ENCODE measurements around the gene STX18. TPM values are rescaled to one million over a fixed set of nuclear protein-coding genes. Genes with fewer than 3 reads are reported as not detected.

The STX18 gene
- total and polyA plus RNA-seq, 2 donors (not counting 1 experiment from before 2014, with no cell fraction given): 27.4 to 28.2 TPM

DNA sequence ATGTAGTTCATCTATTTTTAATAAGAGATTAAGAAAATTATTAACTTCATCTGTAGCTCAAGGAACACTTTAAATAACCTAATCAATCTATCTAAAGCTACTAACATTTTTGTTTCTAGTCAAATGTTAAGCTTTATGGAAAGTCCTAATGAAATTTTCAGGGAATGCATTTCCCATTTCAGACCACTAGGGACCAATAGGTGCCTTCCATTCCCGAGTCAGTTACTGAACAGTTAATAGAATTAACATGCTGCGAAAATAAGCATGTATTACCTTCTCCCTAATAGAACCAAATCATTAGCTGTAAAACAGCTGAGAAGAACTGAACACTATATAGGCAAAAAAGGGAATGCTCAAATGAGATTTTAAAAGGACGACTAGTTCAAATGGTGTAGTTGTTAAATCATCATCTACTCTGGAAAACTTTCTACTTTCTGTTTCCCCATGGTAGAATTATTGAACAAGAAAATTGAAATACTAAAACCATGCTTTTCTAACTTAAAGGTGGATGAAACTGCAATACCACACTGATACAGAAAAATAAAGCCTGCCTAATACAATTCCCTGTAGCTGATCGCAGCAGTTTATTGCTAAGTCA is 22.5 kb downstream of the STX18 start:
- H3K4me3 ChIP-seq (replicated peaks in 1 of 4; ENCODE audit: control extremely low read depth in 1 of 4, insufficient read depth in 1 of 4, low read depth in 3 of 4, low read length in 4 of 4): peak overlapping the region in 2 of 4 experiments; percentile 5 to 17
- H3K9ac ChIP-seq (ENCODE audit: insufficient read depth, low read length): no peak overlapping the region
- H3K27ac ChIP-seq (ENCODE audit: insufficient read depth, low read length): no peak overlapping the region
- H3K27me3 ChIP-seq (ENCODE audit: control insufficient read depth, insufficient read depth, low read length): no peaks in the 10 kb centered on the region
- H3K4me1 ChIP-seq (ENCODE audit: control insufficient read depth, extremely low read depth, insufficient read depth, low read length): no peaks in the 10 kb centered on the region
- peaks cover 3% of the 10 kb centered on the region for H4K20me1 ChIP-seq (ENCODE audit: control insufficient read depth, extremely low read depth, insufficient read depth, low read length)
- H2AFZ ChIP-seq (ENCODE audit: low read length): no peak overlapping the region
- peak in 1 of 2 donors; percentile 41 for DNase-seq (ENCODE audit: low read depth in 2 of 2)
- TF ChIP-seq, protein P1, sequence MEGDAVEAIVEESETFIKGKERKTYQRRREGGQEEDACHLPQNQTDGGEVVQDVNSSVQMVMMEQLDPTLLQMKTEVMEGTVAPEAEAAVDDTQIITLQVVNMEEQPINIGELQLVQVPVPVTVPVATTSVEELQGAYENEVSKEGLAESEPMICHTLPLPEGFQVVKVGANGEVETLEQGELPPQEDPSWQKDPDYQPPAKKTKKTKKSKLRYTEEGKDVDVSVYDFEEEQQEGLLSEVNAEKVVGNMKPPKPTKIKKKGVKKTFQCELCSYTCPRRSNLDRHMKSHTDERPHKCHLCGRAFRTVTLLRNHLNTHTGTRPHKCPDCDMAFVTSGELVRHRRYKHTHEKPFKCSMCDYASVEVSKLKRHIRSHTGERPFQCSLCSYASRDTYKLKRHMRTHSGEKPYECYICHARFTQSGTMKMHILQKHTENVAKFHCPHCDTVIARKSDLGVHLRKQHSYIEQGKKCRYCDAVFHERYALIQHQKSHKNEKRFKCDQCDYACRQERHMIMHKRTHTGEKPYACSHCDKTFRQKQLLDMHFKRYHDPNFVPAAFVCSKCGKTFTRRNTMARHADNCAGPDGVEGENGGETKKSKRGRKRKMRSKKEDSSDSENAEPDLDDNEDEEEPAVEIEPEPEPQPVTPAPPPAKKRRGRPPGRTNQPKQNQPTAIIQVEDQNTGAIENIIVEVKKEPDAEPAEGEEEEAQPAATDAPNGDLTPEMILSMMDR (conservative IDR thresholded peaks at IDR 0.05 in 1 of 2, IDR thresholded peaks at IDR 0.05 in 1 of 2; ENCODE audit: low read depth in 1 of 2, low read length in 2 of 2): peak; percentile 65 to 79
- no peak for TF ChIP-seq EZH2 (IDR thresholded peaks at IDR 0.05; ENCODE audit: low read length, missing control alignments)
- H3K36me3 ChIP-seq (ENCODE audit: control insufficient read depth, insufficient read depth, low read length): no peaks in the 10 kb centered on the region
- H3K79me2 ChIP-seq (ENCODE audit: control insufficient read depth, insufficient read depth, low read length): peaks cover 14% of the 10 kb centered on the region
- H3K9me3 ChIP-seq (ENCODE audit: control insufficient read depth, insufficient read depth, low read depth, low read length): no peaks in the 10 kb centered on the region
- H3K4me2 ChIP-seq (ENCODE audit: extremely low read depth, insufficient read depth, low read length): peak overlapping the region; percentile 36

DNA sequence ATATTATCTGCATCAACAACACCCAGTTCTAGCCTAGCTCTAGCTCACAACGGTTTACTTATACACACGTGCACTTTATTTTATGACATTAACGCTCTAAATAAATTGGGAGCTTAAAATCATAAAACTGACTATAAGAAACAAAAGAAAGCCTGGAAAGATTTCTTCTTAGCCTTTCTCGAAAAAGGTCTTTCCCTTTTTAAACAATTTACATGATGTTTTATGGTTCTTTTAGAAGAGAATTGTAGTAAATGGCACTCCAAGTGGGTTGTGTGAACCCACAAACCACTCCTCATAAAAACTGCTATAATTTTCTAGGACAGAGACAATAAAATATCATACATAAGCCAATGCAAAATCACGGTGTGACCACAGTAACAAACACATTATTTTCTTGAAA is 23.1 kb downstream of the STX18 start:
- H3K36me3 ChIP-seq (ENCODE audit: control insufficient read depth, insufficient read depth, low read length): no peaks in the 10 kb centered on the region
- TF ChIP-seq EZH2 (IDR thresholded peaks at IDR 0.05; ENCODE audit: low read length, missing control alignments): no peak
- TF ChIP-seq, protein P1 (conservative IDR thresholded peaks at IDR 0.05 in 1 of 2, IDR thresholded peaks at IDR 0.05 in 1 of 2; ENCODE audit: low read depth in 1 of 2, low read length in 2 of 2): no peak
- H3K27ac ChIP-seq (ENCODE audit: insufficient read depth, low read length): no peak overlapping the region
- no peak overlapping the region for H3K4me2 ChIP-seq (ENCODE audit: extremely low read depth, insufficient read depth, low read length)
- H3K9me3 ChIP-seq (ENCODE audit: control insufficient read depth, insufficient read depth, low read depth, low read length): no peaks in the 10 kb centered on the region
- H3K79me2 ChIP-seq (ENCODE audit: control insufficient read depth, insufficient read depth, low read length): peaks cover 14% of the 10 kb centered on the region
- H4K20me1 ChIP-seq (ENCODE audit: control insufficient read depth, extremely low read depth, insufficient read depth, low read length): peaks cover 3% of the 10 kb centered on the region
- no peaks in the 10 kb centered on the region for H3K27me3 ChIP-seq (ENCODE audit: control insufficient read depth, insufficient read depth, low read length)
- H3K9ac ChIP-seq (ENCODE audit: insufficient read depth, low read length): no peak overlapping the region
- no peaks in the 10 kb centered on the region for H3K4me1 ChIP-seq (ENCODE audit: control insufficient read depth, extremely low read depth, insufficient read depth, low read length)
- DNase-seq (ENCODE audit: low read depth in 2 of 2): no peak
- no peak overlapping the region for H3K4me3 ChIP-seq (replicated peaks in 1 of 4; ENCODE audit: control extremely low read depth in 1 of 4, insufficient read depth in 1 of 4, low read depth in 3 of 4, low read length in 4 of 4)
- no peak overlapping the region for H2AFZ ChIP-seq (ENCODE audit: low read length)

DNA sequence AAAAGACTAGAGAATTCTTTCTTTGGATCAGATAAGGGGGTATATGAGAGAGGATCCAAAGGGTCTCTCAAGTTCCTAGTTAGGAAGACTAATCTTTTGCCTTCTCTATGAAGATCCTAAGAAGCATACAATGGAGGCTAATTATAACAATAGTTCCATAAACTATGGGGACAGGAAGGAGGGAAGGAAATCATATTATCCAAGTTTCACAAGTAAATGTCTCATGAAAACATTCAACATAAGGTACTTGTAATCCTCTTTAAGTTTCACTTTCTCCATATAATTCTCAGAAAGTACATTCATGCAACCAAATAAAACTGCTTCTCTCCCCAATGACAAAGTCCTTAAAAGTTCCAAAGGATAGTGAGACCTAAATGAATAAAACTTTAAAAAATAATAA is 27.1 kb downstream of the STX18 start:
- Histone ChIP-seq H3K36me3 (ENCODE audit: control insufficient read depth, insufficient read depth, low read length) (no peaks in the 10 kb centered on the region), H3K79me2 (ENCODE audit: control insufficient read depth, insufficient read depth, low read length) (peaks cover 8% of the 10 kb centered on the region), H3K4me2 (ENCODE audit: extremely low read depth, insufficient read depth, low read length) (no peak overlapping the region), H3K9ac (ENCODE audit: insufficient read depth, low read length) (no peak overlapping the region), H3K27me3 (ENCODE audit: control insufficient read depth, insufficient read depth, low read length) (no peaks in the 10 kb centered on the region), H3K9me3 (ENCODE audit: control insufficient read depth, insufficient read depth, low read depth, low read length) (no peaks in the 10 kb centered on the region), H3K4me1 (ENCODE audit: control insufficient read depth, extremely low read depth, insufficient read depth, low read length) (no peaks in the 10 kb centered on the region), H2AFZ (ENCODE audit: low read length) (no peak overlapping the region), H4K20me1 (ENCODE audit: control insufficient read depth, extremely low read depth, insufficient read depth, low read length) (no peaks in the 10 kb centered on the region), H3K27ac (ENCODE audit: insufficient read depth, low read length) (no peak overlapping the region), H3K4me3 (replicated peaks in 1 of 4; ENCODE audit: control extremely low read depth in 1 of 4, insufficient read depth in 1 of 4, low read depth in 3 of 4, low read length in 4 of 4) (no peak overlapping the region)
- no peak for DNase-seq (ENCODE audit: low read depth in 2 of 2)
- no peak for TF ChIP-seq EZH2 (IDR thresholded peaks at IDR 0.05; ENCODE audit: low read length, missing control alignments)
- TF ChIP-seq, protein P1 (conservative IDR thresholded peaks at IDR 0.05 in 1 of 2, IDR thresholded peaks at IDR 0.05 in 1 of 2; ENCODE audit: low read depth in 1 of 2, low read length in 2 of 2): no peak
